Parathyroid adenoma (tissue), 2 donors: ENCODE results near the gene ARF6.

Experiments used
- H2AFZ ChIP-seq: fragments of 300-600 bp; sonication (generic); one replicate; pipeline ENCODE4 v1.7.0; 2017; ENCODE audit warnings: antibody characterized with exemption, mild to moderate bottlenecking
- H3K27ac ChIP-seq: fragments of 300-600 bp; sonication (generic); one replicate; pipeline ENCODE4 v1.7.0; 2017
- H3K27me3 ChIP-seq: fragments of 300-600 bp; sonication (generic); one replicate; pipeline ENCODE4 v1.7.0; 2017; ENCODE audit warnings: low read length; ENCODE audit not compliant: control insufficient read depth, insufficient read depth
- H3K36me3 ChIP-seq: fragments of 300-600 bp; sonication (generic); one replicate; pipeline ENCODE4 v1.7.0; 2017; ENCODE audit warnings: low read length; ENCODE audit not compliant: control insufficient read depth, insufficient read depth
- H3K4me1 ChIP-seq: fragments of 300-600 bp; sonication (generic); one replicate; pipeline ENCODE4 v1.7.0; 2017; ENCODE audit warnings: control low read depth
- H3K4me2 ChIP-seq: fragments of 300-600 bp; sonication (generic); one replicate; pipeline ENCODE4 v1.7.0; 2017; ENCODE audit warnings: low read length
- H3K4me3 ChIP-seq: fragments of 300-600 bp; sonication (generic); one replicate; pipeline ENCODE4 v1.7.0; 2017; ENCODE audit warnings: low read depth, low read length
- H3K79me2 ChIP-seq: fragments of 300-600 bp; sonication (generic); one replicate; pipeline ENCODE4 v1.7.0; 2017; ENCODE audit warnings: control low read depth
- H3K9ac ChIP-seq: fragments of 300-600 bp; sonication (generic); one replicate; pipeline ENCODE4 v1.7.0; 2017; ENCODE audit warnings: mild to moderate bottlenecking
- H3K9me3 ChIP-seq: fragments of 300-600 bp; sonication (generic); one replicate; pipeline ENCODE4 v1.7.0; 2017; ENCODE audit warnings: low read length; ENCODE audit not compliant: control insufficient read depth
- TF ChIP-seq, protein P1 (sequence below): fragments of 300-600 bp; sonication (generic); IDR thresholded peaks from one replicate; pipeline ENCODE4 v1.7.0; 2017; ENCODE audit warnings: antibody characterized with exemption, mild to moderate bottlenecking
- donor health status: primary hyperparathyroidism.

ARF6 gene

GRCh38 chr14:49892636-49893308, at the start of gene ARF6:
TSS of gene ARF6 (plus strand) at chr14:49893082. CDS start at chr14:49893737, 655 bp downstream.
- TF ChIP-seq, protein P1, sequence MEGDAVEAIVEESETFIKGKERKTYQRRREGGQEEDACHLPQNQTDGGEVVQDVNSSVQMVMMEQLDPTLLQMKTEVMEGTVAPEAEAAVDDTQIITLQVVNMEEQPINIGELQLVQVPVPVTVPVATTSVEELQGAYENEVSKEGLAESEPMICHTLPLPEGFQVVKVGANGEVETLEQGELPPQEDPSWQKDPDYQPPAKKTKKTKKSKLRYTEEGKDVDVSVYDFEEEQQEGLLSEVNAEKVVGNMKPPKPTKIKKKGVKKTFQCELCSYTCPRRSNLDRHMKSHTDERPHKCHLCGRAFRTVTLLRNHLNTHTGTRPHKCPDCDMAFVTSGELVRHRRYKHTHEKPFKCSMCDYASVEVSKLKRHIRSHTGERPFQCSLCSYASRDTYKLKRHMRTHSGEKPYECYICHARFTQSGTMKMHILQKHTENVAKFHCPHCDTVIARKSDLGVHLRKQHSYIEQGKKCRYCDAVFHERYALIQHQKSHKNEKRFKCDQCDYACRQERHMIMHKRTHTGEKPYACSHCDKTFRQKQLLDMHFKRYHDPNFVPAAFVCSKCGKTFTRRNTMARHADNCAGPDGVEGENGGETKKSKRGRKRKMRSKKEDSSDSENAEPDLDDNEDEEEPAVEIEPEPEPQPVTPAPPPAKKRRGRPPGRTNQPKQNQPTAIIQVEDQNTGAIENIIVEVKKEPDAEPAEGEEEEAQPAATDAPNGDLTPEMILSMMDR = peak; percentile 29
- Histone ChIP-seq H2AFZ (peak within 1 kb of the TSS; percentile 86), H3K4me3 (peak within 1 kb of the TSS; percentile 99), H3K27me3 (no peaks in the 10 kb centered on the region), H3K4me2 (peak within 1 kb of the TSS; percentile 74), H3K36me3 (no peaks in the 10 kb centered on the region), H3K27ac (peak within 1 kb of the TSS; percentile 98), H3K4me1 (peaks cover 11% of the 10 kb centered on the region), H3K9me3 (no peaks in the 10 kb centered on the region), H3K9ac (peak within 1 kb of the TSS; percentile 99), H3K79me2 (peaks cover 13% of the 10 kb centered on the region)

DNA sequence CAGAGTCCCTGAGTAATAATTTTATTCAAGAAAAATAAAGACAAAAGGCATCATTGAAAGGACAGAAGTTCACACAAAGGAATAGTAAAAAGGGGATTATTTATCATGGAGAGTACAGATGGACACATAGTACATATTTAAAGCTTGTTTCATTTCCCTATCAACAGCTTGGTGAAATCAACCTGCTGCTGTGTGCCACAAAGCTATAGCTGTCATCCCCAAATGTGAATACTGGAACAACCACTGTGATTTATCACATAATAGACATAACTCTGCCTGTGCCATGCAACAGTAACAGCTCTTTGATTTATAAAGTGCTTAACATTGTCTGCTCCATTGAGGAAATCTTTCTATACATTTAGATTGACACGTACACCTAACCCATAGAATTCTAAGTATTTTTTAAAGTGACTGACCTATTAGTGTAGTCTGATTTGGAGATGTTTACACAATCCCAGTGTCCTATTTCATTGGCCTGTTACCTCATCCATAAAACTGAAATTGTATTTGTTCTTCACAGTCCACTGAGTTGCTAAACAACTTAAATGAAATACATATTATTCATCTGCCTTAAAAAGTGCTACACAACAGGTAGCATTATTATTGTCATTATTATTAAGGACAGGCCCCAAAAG, 43.6 kb upstream of the ARF6 start:
- Histone ChIP-seq H3K4me1 (peaks cover 8% of the 10 kb centered on the region), H3K36me3 (no peaks in the 10 kb centered on the region), H2AFZ (no peak overlapping the region), H3K4me3 (no peak overlapping the region), H3K9me3 (no peaks in the 10 kb centered on the region), H3K9ac (no peak overlapping the region), H3K27ac (no peak overlapping the region), H3K27me3 (no peaks in the 10 kb centered on the region), H3K4me2 (no peak overlapping the region), H3K79me2 (peaks cover 31% of the 10 kb centered on the region)
- TF ChIP-seq, protein P1 = no peak

DNA sequence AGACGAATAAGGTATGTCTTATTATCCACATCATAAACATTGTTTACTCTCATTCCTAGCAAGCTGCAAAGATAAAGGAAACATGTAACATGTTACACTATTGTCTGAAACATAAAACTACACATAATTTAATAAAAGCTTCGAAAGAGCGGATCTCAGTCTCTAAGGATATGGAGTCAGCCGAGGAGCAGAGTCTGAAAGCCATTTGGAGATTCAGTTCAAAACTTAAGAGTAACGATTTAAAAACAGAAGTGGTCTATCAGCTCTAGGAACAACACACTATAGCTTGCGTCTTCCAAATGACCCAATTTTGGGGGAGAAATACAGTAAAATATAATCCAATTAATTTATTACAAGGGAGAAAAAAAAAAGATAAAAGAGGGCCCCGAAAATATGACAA, 41.1 kb upstream of the ARF6 start:
- TF ChIP-seq, protein P1 = no peak
- Histone ChIP-seq H3K27ac (no peak overlapping the region), H3K36me3 (no peaks in the 10 kb centered on the region), H3K9ac (no peak overlapping the region), H3K79me2 (peaks cover 28% of the 10 kb centered on the region), H3K4me2 (peak overlapping the region; percentile 82), H3K9me3 (no peaks in the 10 kb centered on the region), H3K4me3 (peak overlapping the region; percentile 70), H3K27me3 (no peaks in the 10 kb centered on the region), H3K4me1 (peaks cover 8% of the 10 kb centered on the region), H2AFZ (no peak overlapping the region)

- Histone ChIP-seq H3K36me3 (no peaks in the 10 kb centered on the region), H3K9me3 (no peaks in the 10 kb centered on the region), H3K4me2 (peak within 1 kb of the TSS; percentile 82), H3K27ac (peak within 1 kb of the TSS; percentile 83), H2AFZ (peak within 1 kb of the TSS; percentile 96), H3K4me1 (peaks cover 8% of the 10 kb centered on the region), H3K9ac (peak within 1 kb of the TSS; percentile 32), H3K79me2 (peaks cover 28% of the 10 kb centered on the region), H3K27me3 (no peaks in the 10 kb centered on the region), H3K4me3 (peak within 1 kb of the TSS; percentile 70)
- TF ChIP-seq, protein P1 = peak; percentile 95
Measured at GRCh38 chr14:49852301-49853157, 40.4 kb upstream of the ARF6 start, which contains the start of gene NEMF. TSS of gene NEMF (minus strand) at chr14:49852788. CDS start at chr14:49852753, 35 bp downstream.
